Measurements from ENCODE around the gene EXOC2.

The EXOC2 gene

GRCh38 chr6:540490-540889, 152.4 kb downstream of the EXOC2 start:
- in situ Hi-C loops (cut with HindIII; ENCODE audit: low sequenced_read_pairs): no loop called here
- no peak for TF ChIP-seq CTCF (IDR thresholded peaks at IDR 0.05; ENCODE audit: low read depth, low read length)
- H3K4me3 ChIP-seq (ENCODE audit: low read depth, low read length): no peak overlapping the region
- DNase-seq (ENCODE audit: low read depth, low spot score): no peak

- DNase-seq (ENCODE audit: low read depth, low spot score): no peak
- H3K4me3 ChIP-seq (ENCODE audit: low read depth, low read length): no peak overlapping the region
- no peak for TF ChIP-seq CTCF (IDR thresholded peaks at IDR 0.05; ENCODE audit: low read depth, low read length)
- in situ Hi-C loops (cut with HindIII; ENCODE audit: low sequenced_read_pairs): no loop called here
Observed at GRCh38 chr6:537114-537513, 155.8 kb downstream of the EXOC2 start.

GRCh38 chr6:530425-530824, 162.5 kb downstream of the EXOC2 start:
- no peak for TF ChIP-seq CTCF (IDR thresholded peaks at IDR 0.05; ENCODE audit: low read depth, low read length)
- no peak overlapping the region for H3K4me3 ChIP-seq (ENCODE audit: low read depth, low read length)
- no peak for DNase-seq (ENCODE audit: low read depth, low spot score)
- in situ Hi-C loops (cut with HindIII; ENCODE audit: low sequenced_read_pairs): no loop called here

- no peak for TF ChIP-seq CTCF (IDR thresholded peaks at IDR 0.05; ENCODE audit: low read depth, low read length)
- no peak for DNase-seq (ENCODE audit: low read depth, low spot score)
- no peak overlapping the region for H3K4me3 ChIP-seq (ENCODE audit: low read depth, low read length)
- in situ Hi-C loops (cut with HindIII; ENCODE audit: low sequenced_read_pairs): no loop called here
Observed at GRCh38 chr6:528989-529388, 163.9 kb downstream of the EXOC2 start.

GRCh38 chr6:527989-528673, 164.8 kb downstream of the EXOC2 start:
- no peak overlapping the region for H3K4me3 ChIP-seq (ENCODE audit: low read depth, low read length)
- in situ Hi-C loops (cut with HindIII; ENCODE audit: low sequenced_read_pairs): no loop called here
- no peak for DNase-seq (ENCODE audit: low read depth, low spot score)
- TF ChIP-seq CTCF (IDR thresholded peaks at IDR 0.05; ENCODE audit: low read depth, low read length): no peak

- in situ Hi-C loops (cut with HindIII; ENCODE audit: low sequenced_read_pairs): no loop called here
- DNase-seq (ENCODE audit: low read depth, low spot score): no peak
- TF ChIP-seq CTCF (IDR thresholded peaks at IDR 0.05; ENCODE audit: low read depth, low read length): no peak
- no peak overlapping the region for H3K4me3 ChIP-seq (ENCODE audit: low read depth, low read length)
Observed at GRCh38 chr6:524803-525202, 168.1 kb downstream of the EXOC2 start.
